Upper lobe of left lung (tissue), 6 donors: ENCODE data around the gene GRIK2. TPM values are rescaled to one million over a fixed set of nuclear protein-coding genes. Genes with fewer than 3 reads are reported as not detected.
"Not testable (repeated sequence)": the region's sequence is repeated elsewhere in the genome, so short reads cannot be mapped to it uniquely, and the experiment has no call there.

Experiments
- ATAC-seq, 2 donors: fragments of 200-7000 bp; cut with Tn5 transposase; one replicate each; pipeline ENCODE4 v1.9.1; 2022; ENCODE audit warnings: mild to moderate bottlenecking in 2 of 2, moderate library complexity in 2 of 2; ENCODE audit not compliant: low FRiP score in 2 of 2
- DNase-seq, 2 donors: peaks; one replicate each; pipeline ENCODE4 v3.0.0-alpha.2; 2019 to 2020
- H3K27ac ChIP-seq, 4 donors: fragments of 200-600 bp; sonication (generic); one replicate each; pipeline ENCODE4 v1.5.1; 2016 to 2019
- H3K27me3 ChIP-seq, 4 donors: fragments of 200-600 bp; sonication (generic); one replicate each; pipeline ENCODE4 v1.5.1; 2017 to 2019
- H3K36me3 ChIP-seq, 4 donors: fragments of 200-600 bp; sonication (generic); one replicate each; pipeline ENCODE4 v1.5.1; 2016 to 2019
- H3K4me1 ChIP-seq, 4 donors: fragments of 200-600 bp; sonication (generic); one replicate each; pipeline ENCODE4 v1.5.1; 2018 to 2019
- H3K4me3 ChIP-seq, 4 donors: fragments of 200-600 bp; sonication (generic); one replicate each; pipeline ENCODE4 v1.5.1; 2017 to 2019; ENCODE audit warnings: mild to moderate bottlenecking in 2 of 4, moderate library complexity in 1 of 4
- H3K9me3 ChIP-seq, 4 donors: fragments of 200-600 bp; sonication (generic); one replicate each; pipeline ENCODE4 v1.5.1; 2018 to 2019
- EP300 ChIP-seq, 4 donors: sonication (generic); formaldehyde crosslinking; IDR thresholded peaks; one replicate each; pipeline ENCODE4 v1.5.1; 2017; ENCODE audit warnings: antibody characterized with exemption in 4 of 4, control low read depth in 2 of 4
- POLR2A ChIP-seq, 4 donors: fragments of 450-650 bp; IDR thresholded peaks; one replicate each; pipeline ENCODE4 v1.5.1; 2016 to 2017; ENCODE audit warnings: antibody characterized with exemption in 4 of 4, mild to moderate bottlenecking in 2 of 4
- POLR2AphosphoS5 ChIP-seq, 2 donors: sonication (generic); formaldehyde crosslinking; IDR thresholded peaks; one replicate each; pipeline ENCODE4 v1.5.1; 2017; ENCODE audit warnings: antibody characterized with exemption in 2 of 2
- WGBS, 2 donors: methylation state at CpG; one replicate each; pipeline ENCODE4 v1.1.5; 2017 to 2018; 5-methylcytosine and 5-hydroxymethylcytosine counted together
- total RNA-seq, 6 donors: library from RNA; depleted of rRNA in 4 of 6; stranded (reverse); fragments of >200 nt in 4 of 6; gene quantifications; one replicate each; pipeline versions ENCODE4 v1.1.0 to v1.2.1, GENCODE V29; 2016 to 2021
- TF ChIP-seq, protein P1 (sequence below), 6 experiments: fragments of 450-650 bp in 4 of 6; fragments of 200-600 bp in 2 of 6; sonication (generic) in 2 of 6; IDR thresholded peaks; one replicate each; pipeline ENCODE4 v1.5.1; 2016 to 2019; ENCODE audit warnings: antibody characterized with exemption in 6 of 6
- donor health status: DM: no; HTN: no; CAD: no; lungs with moderate emphysema.
- donor health status: DM: no; HTN: yes; CAD: no; lungs with severe emphysema.

The GRIK2 gene
- total RNA-seq, result 1 to 10 TPM in 1 of 6 donors, under 1 TPM in 3, not detected in 2; 0.07 to 1.2 (median 0.50) TPM

DNA sequence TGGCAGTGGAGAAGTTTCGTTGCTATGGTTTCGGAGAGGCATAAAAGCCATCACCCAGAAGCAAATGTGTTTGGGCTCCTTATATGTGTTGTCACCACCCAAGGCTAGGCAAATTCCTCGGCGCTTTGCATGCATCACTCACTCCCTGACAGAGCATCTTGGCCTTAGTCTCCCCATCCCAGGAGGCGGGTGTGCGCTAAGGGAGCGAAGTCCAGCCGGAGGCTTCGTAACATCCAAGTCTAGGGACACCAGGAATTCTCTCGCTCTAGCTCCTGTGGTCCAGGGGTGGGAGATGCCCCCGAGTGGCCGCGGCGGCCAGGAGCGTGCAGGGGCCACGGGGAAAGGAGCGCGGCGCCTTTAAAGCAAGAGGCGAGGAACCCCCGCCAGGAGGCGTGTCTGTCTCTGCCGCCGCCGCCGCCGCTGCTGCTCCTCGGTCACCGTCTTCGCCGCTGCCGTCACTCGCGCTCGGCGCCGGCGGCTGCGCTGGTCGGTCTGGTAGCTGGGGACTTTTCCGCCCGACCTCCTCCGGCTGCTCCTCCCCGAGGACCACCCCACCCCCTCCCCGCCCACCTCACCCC lies at the start of gene GRIK2:
TSS of gene GRIK2 (plus strand) at position 458 of the 578 bp plus-strand sequence.
- Histone ChIP-seq H3K27me3 (peaks cover 0 to 27% (median 10%) of the 10 kb centered on the region in 4 donors), H3K4me1 (peaks cover 0 to 16% (median 7%) of the 10 kb centered on the region in 4 donors), H3K4me3 (peak within 1 kb of the TSS in 3 of 4 donors; percentile 31 to 45 (median 43)), H3K27ac (no peak within 1 kb of the TSS), H3K9me3 (no peaks in the 10 kb centered on the region), H3K36me3 (no peaks in the 10 kb centered on the region)
- ATAC-seq, result peak; percentile 49 to 61
- TF ChIP-seq, protein P1, sequence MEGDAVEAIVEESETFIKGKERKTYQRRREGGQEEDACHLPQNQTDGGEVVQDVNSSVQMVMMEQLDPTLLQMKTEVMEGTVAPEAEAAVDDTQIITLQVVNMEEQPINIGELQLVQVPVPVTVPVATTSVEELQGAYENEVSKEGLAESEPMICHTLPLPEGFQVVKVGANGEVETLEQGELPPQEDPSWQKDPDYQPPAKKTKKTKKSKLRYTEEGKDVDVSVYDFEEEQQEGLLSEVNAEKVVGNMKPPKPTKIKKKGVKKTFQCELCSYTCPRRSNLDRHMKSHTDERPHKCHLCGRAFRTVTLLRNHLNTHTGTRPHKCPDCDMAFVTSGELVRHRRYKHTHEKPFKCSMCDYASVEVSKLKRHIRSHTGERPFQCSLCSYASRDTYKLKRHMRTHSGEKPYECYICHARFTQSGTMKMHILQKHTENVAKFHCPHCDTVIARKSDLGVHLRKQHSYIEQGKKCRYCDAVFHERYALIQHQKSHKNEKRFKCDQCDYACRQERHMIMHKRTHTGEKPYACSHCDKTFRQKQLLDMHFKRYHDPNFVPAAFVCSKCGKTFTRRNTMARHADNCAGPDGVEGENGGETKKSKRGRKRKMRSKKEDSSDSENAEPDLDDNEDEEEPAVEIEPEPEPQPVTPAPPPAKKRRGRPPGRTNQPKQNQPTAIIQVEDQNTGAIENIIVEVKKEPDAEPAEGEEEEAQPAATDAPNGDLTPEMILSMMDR (IDR thresholded peaks at IDR 0.05), result peak in 2 of 6 experiments; percentile 14 to 19
- no peak for TF ChIP-seq POLR2A (IDR thresholded peaks at IDR 0.05)
- DNase-seq, result peak; percentile 22 to 84
- WGBS, 2 donors, result 3 to 6% methylated on average over 13 to 29 of the region's 45 CpGs

DNA sequence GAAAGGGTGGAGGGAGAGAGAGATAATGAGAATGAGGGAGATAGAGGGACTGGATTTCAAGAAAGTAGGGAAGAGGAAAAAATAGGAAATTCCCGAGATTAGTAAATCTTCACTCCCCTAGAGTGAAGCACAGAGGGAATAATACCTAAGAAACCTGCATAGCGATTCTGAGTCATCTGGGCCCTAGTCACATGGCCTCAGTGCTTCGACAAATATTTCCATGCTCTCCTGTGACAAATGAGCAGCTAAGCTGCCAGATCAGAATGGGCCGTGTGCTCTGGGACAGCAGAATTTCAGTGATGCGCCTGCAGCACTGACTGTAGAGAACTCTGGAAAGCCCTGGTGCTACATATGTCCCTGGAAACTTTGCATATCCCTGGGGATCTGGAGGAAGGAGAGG lies 48.6 kb upstream of the GRIK2 start:
- TF ChIP-seq POLR2AphosphoS5 (IDR thresholded peaks at IDR 0.05) (no peak), EP300 (IDR thresholded peaks at IDR 0.05) (no peak), POLR2A (IDR thresholded peaks at IDR 0.05) (no peak)
- TF ChIP-seq, protein P1 (IDR thresholded peaks at IDR 0.05), result no peak
- H3K4me3 ChIP-seq, result no peak overlapping the region
- no peaks in the 10 kb centered on the region for H3K27me3 ChIP-seq
- 60 to 66% methylated on average over 5 of the region's 5 CpGs for WGBS, 2 donors
- no peaks in the 10 kb centered on the region for H3K4me1 ChIP-seq
- no peak overlapping the region for H3K27ac ChIP-seq
- no peaks in the 10 kb centered on the region for H3K36me3 ChIP-seq
- H3K9me3 ChIP-seq, result peaks cover 0 to 4% (median 0%) of the 10 kb centered on the region in 4 donors
- DNase-seq, result no peak
- no peak for ATAC-seq

GRCh38 chr6:101348816-101349215 lies 44.7 kb upstream of the GRIK2 start:
- TF ChIP-seq EP300 (IDR thresholded peaks at IDR 0.05) (no peak), POLR2AphosphoS5 (IDR thresholded peaks at IDR 0.05) (no peak), POLR2A (IDR thresholded peaks at IDR 0.05) (no peak)
- TF ChIP-seq, protein P1 (IDR thresholded peaks at IDR 0.05), result no peak
- no peaks in the 10 kb centered on the region for H3K4me1 ChIP-seq

DNA sequence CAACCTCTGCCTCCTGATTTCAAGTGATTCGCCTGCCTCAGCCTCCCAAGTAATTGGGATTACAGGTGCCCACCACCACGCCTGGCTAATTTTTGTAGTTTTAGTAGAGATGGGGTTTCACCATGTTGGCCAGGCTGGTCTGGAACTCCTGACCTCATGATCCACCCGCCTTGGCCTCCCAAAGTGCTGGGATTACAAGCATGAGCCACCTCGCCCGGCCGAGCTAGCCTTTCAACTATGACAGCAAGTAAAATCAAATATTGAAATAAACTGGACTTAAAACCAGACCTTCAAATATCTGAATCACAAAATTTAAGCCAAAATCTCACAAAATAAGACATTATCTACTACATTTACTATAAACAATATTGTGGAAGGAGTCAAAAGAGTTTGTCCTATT lies 42.9 kb upstream of the GRIK2 start:
- not testable (repeated sequence) for ATAC-seq, H3K4me1 ChIP-seq, H3K36me3 ChIP-seq, H3K27ac ChIP-seq, DNase-seq, H3K27me3 ChIP-seq, H3K9me3 ChIP-seq, H3K4me3 ChIP-seq
- WGBS, 2 donors, result 82 to 85% methylated on average over 6 of the region's 6 CpGs

More at GRCh38 chr6:101348816-101349215, 44.7 kb upstream of the GRIK2 start:
- ATAC-seq (no peak), DNase-seq (no peak)
- H3K9me3 ChIP-seq, result no peaks in the 10 kb centered on the region
- no peak overlapping the region for H3K27ac ChIP-seq
- 91 to 93% methylated on average over 3 of the region's 3 CpGs for WGBS, 2 donors
- H3K4me3 ChIP-seq, result no peak overlapping the region
- no peaks in the 10 kb centered on the region for H3K27me3 ChIP-seq
- no peaks in the 10 kb centered on the region for H3K36me3 ChIP-seq

DNA sequence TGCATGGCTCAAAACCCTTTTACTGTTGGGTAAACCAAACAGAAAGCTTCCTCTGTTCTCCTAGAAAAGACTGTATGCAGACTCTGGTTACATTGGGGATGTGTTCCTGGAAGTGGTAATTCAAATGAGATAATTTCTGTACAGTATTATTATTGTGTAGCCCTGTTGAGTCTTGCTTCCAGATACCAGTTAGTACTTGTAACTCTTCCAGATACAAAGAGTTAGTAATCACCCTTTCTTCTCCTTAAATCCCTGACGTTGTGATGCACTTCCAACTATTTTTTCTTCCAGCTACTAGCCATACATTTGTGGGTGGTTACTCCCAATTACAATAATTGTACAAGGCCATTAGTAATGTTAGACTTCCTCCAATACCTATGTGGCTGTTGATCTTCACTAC lies 42.3 kb upstream of the GRIK2 start:
- H3K4me1 ChIP-seq, result no peaks in the 10 kb centered on the region
- no peaks in the 10 kb centered on the region for H3K27me3 ChIP-seq
- H3K36me3 ChIP-seq, result no peaks in the 10 kb centered on the region
- no peak for DNase-seq
- no peak for ATAC-seq
- 79 to 87% methylated on average over 1 of the region's 1 CpG for WGBS, 2 donors
- no peaks in the 10 kb centered on the region for H3K9me3 ChIP-seq
- TF ChIP-seq, protein P1 (IDR thresholded peaks at IDR 0.05), result no peak
- no peak for TF ChIP-seq POLR2AphosphoS5 (IDR thresholded peaks at IDR 0.05)
- no peak for TF ChIP-seq POLR2A (IDR thresholded peaks at IDR 0.05)
- no peak for TF ChIP-seq EP300 (IDR thresholded peaks at IDR 0.05)
- H3K4me3 ChIP-seq, result no peak overlapping the region
- H3K27ac ChIP-seq, result no peak overlapping the region
